AG04450 (cell line): ENCODE results near the gene ARTN. TPM values are rescaled to one million over a fixed set of nuclear protein-coding genes. Genes with fewer than 3 reads are reported as not detected.

Experiments used
- CTCF ChIA-PET: fragments of 300-600, 350-600 bp; formaldehyde crosslinking; extraction: SDS; loops from one replicate; lab custom pipeline; 2022; ENCODE audit warnings: antibody characterized with exemption, inconsistent platforms; lab: Charles Lee
- POLR2A ChIA-PET: fragments of 350-600 bp; formaldehyde crosslinking; extraction: SDS; loops from one replicate; lab custom pipeline; 2021; ENCODE audit warnings: antibody characterized with exemption, inconsistent platforms; lab: Yijun Ruan, JAX
- DNase-seq: peaks from one replicate; pipeline ENCODE4 v3.0.0-alpha.2; 2011; ENCODE audit warnings: low read depth, low spot score
- H3K27ac ChIP-seq: one replicate; pipeline ENCODE4 v1.5.1; 2012; ENCODE audit warnings: low read depth, low read length, control low read depth
- H3K27me3 ChIP-seq: one replicate; pipeline ENCODE4 v1.6.0; 2012; ENCODE audit warnings: low read length; ENCODE audit not compliant: control insufficient read depth, insufficient read depth
- H3K4me3 ChIP-seq: 2 replicates; pipeline ENCODE4 v1.5.1; 2011; ENCODE audit warnings: mild to moderate bottlenecking, low read depth, low read length, control low read depth
- H3K9me3 ChIP-seq: 2 replicates; pipeline ENCODE4 v1.5.1; 2012; ENCODE audit warnings: low read length; ENCODE audit not compliant: control insufficient read depth, insufficient read depth
- CTCF ChIP-seq: IDR thresholded peaks from 2 replicates; pipeline ENCODE4 v1.5.1; 2011; ENCODE audit warnings: low read depth, low read length, control low read depth, inconsistent platforms
- polyA plus RNA-seq: library from polyadenylated mRNA; depleted of rRNA; stranded (reverse); fragments of >200 nt; gene quantifications from 2 replicates; pipeline ENCODE4 v1.2.3, GENCODE V29; 2011

ARTN gene
- polyA plus RNA-seq, 1 experiment, result not detected

GRCh38 chr1:43956234-43956633 is 22.6 kb downstream of the ARTN start:
- CTCF ChIA-PET, result interaction anchor here (0.5 to 1.0 kb wide), 2 partner anchors 37 to 193 kb away, joined by 3 to 4 read pairs; no protein-coding TSS in a partner anchor
- Histone ChIP-seq H3K27ac (no peak overlapping the region), H3K4me3 (no peak overlapping the region), H3K9me3 (no peaks in the 10 kb centered on the region), H3K27me3 (no peaks in the 10 kb centered on the region)
- no peak for DNase-seq
- no peak for TF ChIP-seq CTCF
- POLR2A ChIA-PET, result interaction anchor here (0.7 kb wide), 1 partner anchor 1758 kb away, joined by 6 read pairs; no protein-coding TSS in a partner anchor

GRCh38 chr1:43957407-43958040 is 23.9 kb downstream of the ARTN start:
- ChIA-PET CTCF (interaction anchor here (0.7 to 1.2 kb wide), 2 partner anchors 79 to 194 kb away, joined by 3 to 4 read pairs; no protein-coding TSS in a partner anchor), POLR2A (no interaction called here)
- no peak overlapping the region for H3K27ac ChIP-seq
- no peak overlapping the region for H3K4me3 ChIP-seq
- H3K9me3 ChIP-seq, result no peaks in the 10 kb centered on the region
- no peaks in the 10 kb centered on the region for H3K27me3 ChIP-seq
- TF ChIP-seq CTCF, result no peak
- DNase-seq, result no peak

GRCh38 chr1:43958351-43959255 is 25.0 kb downstream of the ARTN start:
- Histone ChIP-seq H3K27ac (no peak overlapping the region), H3K9me3 (no peaks in the 10 kb centered on the region), H3K27me3 (no peaks in the 10 kb centered on the region), H3K4me3 (no peak overlapping the region)
- CTCF ChIA-PET, result no interaction called here
- no peak for DNase-seq
- no peak for TF ChIP-seq CTCF
- POLR2A ChIA-PET, result no interaction called here

- DNase-seq, result no peak
- H3K4me3 ChIP-seq, result no peak overlapping the region
- TF ChIP-seq CTCF, result no peak
- ChIA-PET CTCF (no interaction called here), POLR2A (no interaction called here)
- H3K27me3 ChIP-seq, result no peaks in the 10 kb centered on the region
- no peaks in the 10 kb centered on the region for H3K9me3 ChIP-seq
- no peak overlapping the region for H3K27ac ChIP-seq
These were observed 27.2 kb downstream of the ARTN start for GRCh38 chr1:43960798-43961197.
